ENCODE data around the gene NCOA5. TPM values are rescaled to one million over a fixed set of nuclear protein-coding genes. Genes with fewer than 3 reads are reported as not detected.

NCOA5 gene
- total and polyA plus RNA-seq, 9 of the 15 experiments (the other 6 are each of a cell fraction or from before 2014, with no cell fraction given), result 3.9 to 22.8 (median 13.8) TPM

DNA sequence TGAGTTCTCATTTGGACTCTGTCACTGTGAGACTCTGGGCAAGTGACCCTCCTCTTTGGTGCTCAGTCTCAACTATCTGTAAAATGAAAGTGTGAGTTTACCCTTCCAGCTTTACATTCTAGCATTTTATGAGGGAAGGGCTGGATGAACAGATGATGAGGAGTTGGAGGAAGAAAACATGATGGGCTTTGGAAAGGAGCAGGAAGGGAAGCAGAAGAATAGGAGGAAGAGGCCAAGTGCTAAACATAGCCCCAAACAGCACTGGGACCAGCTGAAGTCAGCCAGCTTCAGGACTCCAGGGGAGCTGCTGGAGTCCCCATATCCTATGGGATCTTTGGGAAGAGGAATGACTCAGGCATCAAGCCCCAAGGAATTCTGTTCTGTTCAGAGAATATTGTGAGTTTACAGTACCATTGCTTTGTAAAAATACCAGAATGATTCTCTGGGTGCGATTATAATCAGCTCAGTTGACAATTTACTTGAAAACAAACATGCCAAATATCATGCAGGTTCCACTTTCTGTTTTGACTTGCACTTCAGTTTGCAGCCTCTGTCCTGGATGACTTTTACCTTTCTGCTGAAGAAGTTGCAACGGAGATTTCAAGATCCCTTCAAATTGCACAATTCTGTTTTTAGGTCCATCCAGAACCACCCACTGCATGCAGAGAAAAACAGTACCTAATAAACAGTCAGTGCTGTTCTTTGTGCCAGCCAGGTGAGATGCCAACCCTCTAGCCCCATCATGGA is 31.6 kb upstream of the NCOA5 start (continued):
- no peak for TF ChIP-seq TAF9B (IDR thresholded peaks at IDR 0.05; ENCODE audit: partially characterized antibody)

DNA sequence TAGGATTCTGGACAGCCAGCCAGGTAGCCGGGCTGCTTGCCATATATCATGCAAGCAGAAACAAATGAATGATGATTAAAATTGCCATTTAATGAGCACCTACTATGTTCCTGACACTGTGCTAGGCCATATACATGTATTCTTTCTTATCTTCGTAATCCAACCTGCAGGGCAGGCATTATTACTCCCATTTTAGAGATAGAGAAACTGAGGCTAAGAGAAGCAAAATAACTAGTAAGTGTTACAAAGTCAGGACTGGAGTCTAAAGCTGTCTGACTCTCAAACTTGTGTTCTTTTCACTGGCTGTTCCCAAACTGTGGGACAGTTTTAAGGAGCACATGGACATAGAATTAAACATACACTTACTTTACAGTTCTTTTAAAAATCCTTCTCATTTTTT is 30.4 kb upstream of the NCOA5 start:
- 0 out of 2 replicates have a peak, but pooled peaks cover 5% of the 10 kb centered on the region for H4K20me1 ChIP-seq (replicated peaks; ENCODE audit: control insufficient read depth, insufficient read depth, low read length)
- 20% methylated on average over 2 of the region's 2 CpGs for WGBS (ENCODE audit: insufficient coverage, low coverage, missing lambda C conversion rate)
- H3K9ac ChIP-seq (ENCODE audit: insufficient read depth in 1 of 2, low read depth in 2 of 2, low read length in 2 of 2), result no peak overlapping the region
- H3K27ac ChIP-seq (ENCODE audit: extremely low read depth, low read depth, low read length), result no peak overlapping the region
- CTCF ChIA-PET (ENCODE audit: low intra/inter-chr PET ratio), result no interaction called here
- intact Hi-C loops (cut with micrococcal nuclease), result no loop called here
- BruUV-seq (replicated peaks), result no TSS peak
- no peak for FAIRE-seq
- POLR2A ChIA-PET, result interaction anchor here (0.6 kb wide), 1 partner anchor 121 kb away, joined by 3 read pairs; no protein-coding TSS in a partner anchor
- no peak overlapping the region for H3K4me3 ChIP-seq
- TF ChIP-seq KDM1A (IDR thresholded peaks at IDR 0.05) (0 out of 4 replicates have a peak, but pooled peaks of 1 of the 2 experiments have one; percentile 9), RBM25 (IDR thresholded peaks at IDR 0.05; ENCODE audit: low read depth, low read length, severe bottlenecking) (peak; percentile 89), BCOR (IDR thresholded peaks at IDR 0.05) (peak; percentile 38), POLR2B (IDR thresholded peaks at IDR 0.05; ENCODE audit: low read depth, partially characterized antibody) (no peak), TCF7L2 (IDR thresholded peaks at IDR 0.05; ENCODE audit: low read depth, low read length) (no peak)
- TF ChIP-seq, protein P1, sequence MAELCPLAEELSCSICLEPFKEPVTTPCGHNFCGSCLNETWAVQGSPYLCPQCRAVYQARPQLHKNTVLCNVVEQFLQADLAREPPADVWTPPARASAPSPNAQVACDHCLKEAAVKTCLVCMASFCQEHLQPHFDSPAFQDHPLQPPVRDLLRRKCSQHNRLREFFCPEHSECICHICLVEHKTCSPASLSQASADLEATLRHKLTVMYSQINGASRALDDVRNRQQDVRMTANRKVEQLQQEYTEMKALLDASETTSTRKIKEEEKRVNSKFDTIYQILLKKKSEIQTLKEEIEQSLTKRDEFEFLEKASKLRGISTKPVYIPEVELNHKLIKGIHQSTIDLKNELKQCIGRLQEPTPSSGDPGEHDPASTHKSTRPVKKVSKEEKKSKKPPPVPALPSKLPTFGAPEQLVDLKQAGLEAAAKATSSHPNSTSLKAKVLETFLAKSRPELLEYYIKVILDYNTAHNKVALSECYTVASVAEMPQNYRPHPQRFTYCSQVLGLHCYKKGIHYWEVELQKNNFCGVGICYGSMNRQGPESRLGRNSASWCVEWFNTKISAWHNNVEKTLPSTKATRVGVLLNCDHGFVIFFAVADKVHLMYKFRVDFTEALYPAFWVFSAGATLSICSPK (IDR thresholded peaks at IDR 0.05; ENCODE audit: borderline replicate concordance), result no peak
- TF ChIP-seq, protein P2, sequence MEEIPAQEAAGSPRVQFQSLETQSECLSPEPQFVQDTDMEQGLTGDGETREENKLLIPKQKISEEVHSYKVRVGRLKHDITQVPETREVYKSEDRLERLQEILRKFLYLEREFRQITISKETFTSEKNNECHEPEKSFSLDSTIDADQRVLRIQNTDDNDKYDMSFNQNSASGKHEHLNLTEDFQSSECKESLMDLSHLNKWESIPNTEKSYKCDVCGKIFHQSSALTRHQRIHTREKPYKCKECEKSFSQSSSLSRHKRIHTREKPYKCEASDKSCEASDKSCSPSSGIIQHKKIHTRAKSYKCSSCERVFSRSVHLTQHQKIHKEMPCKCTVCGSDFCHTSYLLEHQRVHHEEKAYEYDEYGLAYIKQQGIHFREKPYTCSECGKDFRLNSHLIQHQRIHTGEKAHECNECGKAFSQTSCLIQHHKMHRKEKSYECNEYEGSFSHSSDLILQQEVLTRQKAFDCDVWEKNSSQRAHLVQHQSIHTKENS (CRISPR knock-in tag; IDR thresholded peaks at IDR 0.05), result no peak
- no peaks in the 10 kb centered on the region for H3K79me2 ChIP-seq (ENCODE audit: control insufficient read depth, insufficient read depth, low read length)
- no peak overlapping the region for H3K4me2 ChIP-seq (ENCODE audit: insufficient read depth, low read length)
- no peaks in the 10 kb centered on the region for H3K36me3 ChIP-seq (ENCODE audit: control insufficient read depth, insufficient read depth, low read length)
- in situ Hi-C loops (cut with MboI), result no loop called here
- H2AFZ ChIP-seq (ENCODE audit: low read depth, low read length), result no peak overlapping the region
- H3K27me3 ChIP-seq (ENCODE audit: control insufficient read depth in 2 of 2, insufficient read depth in 2 of 2, low read length in 2 of 2), result peaks cover 10 to 26% of the 10 kb centered on the region in 2 experiments
- no peaks in the 10 kb centered on the region for H3K9me1 ChIP-seq (ENCODE audit: control insufficient read depth, insufficient read depth, low read length)
- 0 out of 2 replicates have a peak, but pooled peaks cover 1% of the 10 kb centered on the region for H3K9me3 ChIP-seq (replicated peaks; ENCODE audit: control insufficient read depth, insufficient read depth, low read depth, low read length)
- H3K4me1 ChIP-seq (replicated peaks in 1 of 2; ENCODE audit: control insufficient read depth in 2 of 2, insufficient read depth in 2 of 2, low read length in 2 of 2), result peaks cover 0 to 12% of the 10 kb centered on the region in 2 experiments; a peak in 2 of 5 replicates
- no peak for ATAC-seq
- DNase-seq (ENCODE audit: extremely low read depth in 1 of 4, low spot score in 3 of 4), result no peak
